HUDEP-2 (cell line): ENCODE data around the gene SH3GL1.
A peak's percentile ranks its signal among the peaks of the same experiment; 100 is the strongest.

ENCODE experiments used
- DNase-seq, 76 experiments: peaks; one replicate each; lab custom pipeline; 2025; ENCODE audit not compliant: unreplicated experiment in 76 of 76; lab: John Stamatoyannopoulos, UW

Gene SH3GL1

DNA sequence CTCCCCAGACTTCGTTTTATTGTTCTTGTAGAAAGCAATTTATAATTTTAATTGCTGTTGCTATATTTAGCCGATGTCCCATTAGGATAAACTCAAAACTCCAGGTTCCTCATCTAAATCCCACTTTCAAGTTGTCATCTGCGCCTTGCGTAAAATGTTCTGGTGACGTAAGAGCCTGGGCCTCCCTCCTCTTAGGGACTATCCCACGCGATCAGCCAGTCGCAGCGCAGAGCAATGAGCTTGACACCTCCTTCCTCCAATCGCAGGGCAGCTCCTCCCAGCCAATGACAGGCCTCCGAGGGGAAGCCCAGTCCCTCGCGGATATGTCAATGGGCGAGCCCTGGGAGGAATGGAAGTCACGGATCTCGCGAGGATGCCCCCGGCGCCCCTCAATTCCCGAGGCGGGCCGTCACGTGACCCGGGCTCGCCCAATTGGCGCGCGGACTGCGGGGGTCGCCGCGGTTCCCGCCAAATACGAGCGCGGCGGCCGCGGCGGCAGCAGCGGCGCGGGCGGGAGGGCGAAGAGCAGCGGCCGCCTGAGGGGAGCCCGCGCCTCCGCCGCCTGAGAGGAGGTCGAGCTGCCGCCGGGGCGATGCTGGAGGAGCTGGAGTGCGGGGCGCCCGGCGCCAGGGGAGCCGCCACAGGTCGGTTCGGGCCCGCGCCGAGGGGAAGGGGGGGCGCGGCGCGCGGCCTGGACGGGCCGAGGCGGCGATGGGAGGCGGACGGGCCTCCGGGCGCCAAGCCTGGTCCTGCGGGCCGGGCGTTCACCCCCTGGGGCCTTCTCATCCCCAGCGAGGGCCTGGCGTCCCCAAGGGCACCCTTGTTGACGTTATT is 2.0 kb upstream of the SH3GL1 start, which contains the start of gene CHAF1A:
CHAF1A (plus strand) TSS at position 470 of the 834 bp plus-strand sequence; CDS start at position 593, 123 bp downstream.
- peak in 75 of 76 experiments; percentile 61 to 100 (median 100) for DNase-seq

DNA sequence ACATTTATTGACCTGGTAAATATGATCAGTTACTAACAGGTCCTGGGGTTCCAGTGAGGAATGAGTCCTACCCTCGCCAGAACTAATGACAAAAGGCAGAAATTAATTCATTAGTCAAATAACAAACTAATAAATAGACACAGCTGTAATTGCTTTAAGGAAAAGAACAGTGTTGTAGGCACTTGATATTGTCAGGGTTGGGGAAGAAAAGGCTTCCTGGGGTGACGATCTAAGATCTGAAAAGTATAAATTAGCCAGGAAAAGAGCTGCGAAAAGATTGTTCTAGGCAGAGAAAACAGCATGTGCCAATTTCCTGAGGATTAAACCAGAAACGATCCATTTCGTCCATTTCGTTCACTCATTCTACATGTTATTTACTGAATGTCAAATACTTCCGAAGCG is 1.4 kb upstream of the SH3GL1 start:
- peak in 1 of 76 experiments; percentile 49 for DNase-seq

DNA sequence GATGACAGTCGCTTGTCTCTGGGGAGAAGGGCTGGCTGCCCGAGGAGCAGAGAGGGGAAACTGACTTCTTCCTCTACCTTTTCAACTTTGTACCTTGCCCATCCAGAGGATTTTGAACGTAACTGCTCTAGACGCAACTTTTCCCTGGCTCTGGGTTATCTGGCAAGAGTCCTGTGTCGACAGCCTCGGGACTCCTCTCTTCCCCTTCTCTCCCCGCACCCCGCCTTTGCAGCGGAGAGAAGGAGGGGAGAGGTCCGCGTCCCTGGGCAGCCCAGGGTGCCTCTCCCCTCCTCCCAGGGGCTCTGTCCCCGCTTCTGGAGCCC is 574 bp downstream of the SH3GL1 start:
- DNase-seq: peak in 12 of 76 experiments; percentile 24 to 74 (median 48)

DNA sequence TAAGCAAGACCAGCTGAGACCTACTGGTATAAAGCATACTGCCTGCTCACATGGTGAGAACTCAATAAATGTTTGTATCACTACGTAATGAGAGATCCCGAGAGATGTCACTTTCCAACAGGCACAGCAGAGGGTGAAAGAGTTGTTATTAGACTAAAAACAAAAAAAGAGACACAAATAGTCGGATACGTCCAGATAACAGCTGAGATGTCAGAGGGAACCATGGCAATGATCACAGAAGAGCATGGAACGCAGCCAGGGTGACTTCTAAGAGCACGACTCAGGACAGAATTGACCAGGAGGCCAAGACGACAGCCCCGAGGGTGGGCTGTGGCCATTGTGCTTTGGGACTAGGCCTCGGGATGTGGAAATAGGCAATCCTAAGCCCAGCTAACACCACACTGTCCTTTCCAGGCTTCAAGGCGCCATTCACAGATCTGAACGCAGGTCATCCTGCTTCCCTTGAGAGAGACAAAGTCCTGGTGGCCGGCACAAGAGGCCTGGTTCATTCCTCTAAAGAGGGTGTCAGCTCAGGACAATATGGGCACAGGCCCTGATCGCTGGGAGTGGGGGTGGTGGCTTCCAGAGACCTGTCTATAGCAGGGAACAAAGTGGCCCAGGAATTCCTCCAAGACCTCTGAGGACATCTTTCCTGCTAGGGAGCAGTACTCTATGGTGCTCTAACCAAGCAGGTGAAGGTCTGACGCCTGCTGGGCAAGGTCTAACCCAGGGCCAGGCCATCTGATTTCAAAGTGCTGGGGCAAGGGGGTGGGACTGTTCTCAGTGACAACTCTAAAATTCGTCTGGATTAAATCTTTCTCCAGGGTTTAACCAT is 3.2 kb downstream of the SH3GL1 start:
- no peak for DNase-seq

DNA sequence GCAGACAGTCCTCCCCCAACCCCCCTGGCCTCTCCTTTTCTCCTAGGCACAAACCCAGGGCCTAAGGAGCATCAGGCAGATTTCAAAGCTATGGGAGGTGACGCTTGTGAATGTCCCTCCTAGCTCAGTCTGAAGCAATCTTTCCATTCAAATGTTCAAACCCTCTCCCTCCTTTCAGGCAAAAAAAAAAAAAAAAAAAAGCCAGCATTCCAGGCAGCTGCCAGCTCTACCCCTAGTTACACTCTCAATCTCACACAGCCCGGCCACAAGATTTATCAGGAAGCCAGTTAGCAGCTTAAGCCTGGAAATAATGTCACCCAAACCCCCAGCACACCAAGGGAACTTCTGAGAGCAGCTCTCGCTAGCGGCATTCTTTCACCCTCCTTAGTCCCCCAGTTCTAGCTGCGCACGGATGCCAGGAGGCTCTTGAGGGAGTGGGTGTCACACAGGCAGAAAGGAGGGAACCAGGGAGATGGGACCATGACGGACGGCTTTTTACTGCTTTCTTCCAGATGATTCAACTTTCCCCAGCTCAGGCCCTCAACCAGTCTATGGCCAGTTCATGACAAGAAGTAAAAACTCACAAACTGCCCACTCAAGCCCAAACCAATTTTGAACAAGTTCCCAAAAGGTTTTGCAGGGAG is 6.3 kb downstream of the SH3GL1 start:
- DNase-seq: no peak

DNA sequence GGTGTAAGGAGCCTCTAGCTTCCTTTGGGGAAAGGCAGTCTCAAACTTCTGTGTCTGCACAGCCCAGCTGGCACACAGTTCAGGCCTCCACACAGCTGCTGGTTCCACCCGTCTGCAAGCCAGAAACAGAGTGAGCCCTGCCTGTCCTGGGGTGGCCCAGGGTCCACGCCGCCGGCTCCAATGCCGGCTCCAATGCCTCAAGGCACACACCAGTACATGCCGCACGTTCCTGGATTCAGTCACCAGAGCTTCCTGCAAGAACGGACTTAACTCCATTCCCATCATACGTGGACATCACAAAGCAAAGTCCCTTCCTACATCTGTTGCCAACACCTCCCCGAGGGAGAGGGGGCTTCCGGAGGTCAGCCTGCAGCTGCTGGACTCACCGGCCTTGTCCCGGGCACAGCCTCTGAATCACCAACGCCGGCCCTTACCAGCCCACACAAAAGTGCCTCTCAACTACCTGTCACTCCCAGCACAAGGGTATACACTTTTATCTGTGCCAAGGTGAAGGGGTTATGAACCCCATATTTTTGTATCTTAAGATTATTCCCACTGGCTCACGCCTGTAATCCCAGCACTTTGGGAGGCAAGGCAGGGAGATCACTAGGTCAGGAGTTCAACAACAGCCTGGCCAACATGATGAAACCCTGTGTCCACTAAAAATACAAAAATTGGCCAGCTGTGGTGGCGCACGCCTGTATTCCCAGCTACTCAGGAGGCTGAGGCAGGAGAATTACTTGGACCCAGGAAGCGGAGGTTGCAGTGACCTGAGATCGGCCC is 8.5 kb downstream of the SH3GL1 start:
- no peak for DNase-seq

DNA sequence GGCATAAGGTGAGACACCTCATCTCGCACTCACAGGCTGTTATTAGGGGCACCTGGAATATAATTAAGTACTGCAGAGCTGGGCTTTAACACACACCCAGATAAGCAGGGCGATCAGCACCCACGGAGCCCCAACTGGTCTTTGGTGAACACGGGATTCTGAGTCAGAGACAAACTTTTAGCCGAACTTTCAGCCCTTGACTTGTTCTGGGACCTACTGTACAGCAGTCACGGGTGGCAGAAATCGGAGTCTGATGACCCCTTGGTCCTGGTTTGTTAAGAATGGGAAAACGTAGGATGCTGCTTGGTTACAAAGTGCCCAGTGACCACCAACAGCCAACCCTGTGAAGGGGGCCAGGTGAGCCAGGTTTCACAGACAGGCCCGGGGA is 9.0 kb downstream of the SH3GL1 start:
- DNase-seq: no peak

DNA sequence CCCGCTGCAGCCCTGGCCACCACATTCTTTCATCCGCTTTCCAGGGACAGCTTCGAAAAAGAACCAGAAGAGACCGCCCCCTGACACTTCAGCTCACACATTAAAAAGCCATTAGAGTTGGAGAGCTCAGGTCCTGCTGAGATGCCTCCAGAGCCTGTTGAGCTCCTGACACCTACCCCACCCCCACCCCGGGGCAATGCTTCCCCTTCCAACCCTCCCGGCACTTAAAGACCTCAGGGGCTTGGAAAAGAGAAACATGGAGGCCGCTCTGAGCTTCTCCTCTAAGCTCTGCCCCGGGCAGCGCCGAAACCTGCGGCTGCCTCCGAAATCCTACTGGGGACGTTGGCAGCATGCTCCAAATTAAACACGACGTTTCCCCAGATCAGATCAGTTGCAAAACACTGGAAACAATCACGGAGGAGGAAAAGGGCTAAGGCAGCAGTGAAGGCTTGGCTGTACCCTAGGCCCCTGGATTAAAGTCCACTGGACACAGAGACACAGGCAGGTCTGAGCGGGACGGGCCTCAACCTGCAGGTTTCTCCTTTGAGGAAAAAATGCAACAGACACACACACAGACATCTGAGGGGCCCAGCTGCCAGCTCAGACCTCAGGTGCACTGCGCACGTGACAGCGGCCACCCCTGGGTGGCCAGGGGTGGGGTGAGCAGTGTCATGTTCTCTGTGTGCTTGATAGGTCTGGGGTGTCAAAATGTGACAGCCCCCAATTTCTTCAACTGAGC is 9.6 kb downstream of the SH3GL1 start:
- DNase-seq: no peak

DNA sequence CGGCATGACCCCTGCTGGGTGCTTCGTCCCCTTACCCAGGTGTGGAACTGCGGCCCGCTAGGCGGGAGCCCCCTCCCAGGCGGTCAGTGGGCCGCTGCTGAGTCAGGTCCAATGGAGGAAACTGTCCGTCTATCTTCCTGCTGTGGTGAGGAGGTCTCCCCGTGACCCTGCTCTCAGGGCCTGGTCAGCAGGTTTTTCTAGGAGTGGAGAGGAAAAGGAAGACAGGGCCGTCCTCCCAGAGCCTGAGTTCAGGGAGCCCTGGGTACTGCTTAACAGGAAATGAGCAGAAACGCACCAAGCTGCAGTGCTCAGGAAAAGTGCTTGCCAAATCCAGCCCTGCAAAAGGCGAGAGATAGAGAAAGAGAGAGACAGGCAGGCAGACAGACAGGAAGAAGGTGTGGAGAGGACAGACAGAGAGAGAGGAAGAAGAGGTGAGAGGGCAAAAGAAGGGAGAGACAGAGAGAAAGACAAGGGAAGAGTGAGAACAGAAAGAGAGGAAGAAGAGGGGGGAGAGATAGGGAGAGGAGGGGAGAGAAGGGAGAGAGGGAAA is 10.3 kb downstream of the SH3GL1 start:
- no peak for DNase-seq

DNA sequence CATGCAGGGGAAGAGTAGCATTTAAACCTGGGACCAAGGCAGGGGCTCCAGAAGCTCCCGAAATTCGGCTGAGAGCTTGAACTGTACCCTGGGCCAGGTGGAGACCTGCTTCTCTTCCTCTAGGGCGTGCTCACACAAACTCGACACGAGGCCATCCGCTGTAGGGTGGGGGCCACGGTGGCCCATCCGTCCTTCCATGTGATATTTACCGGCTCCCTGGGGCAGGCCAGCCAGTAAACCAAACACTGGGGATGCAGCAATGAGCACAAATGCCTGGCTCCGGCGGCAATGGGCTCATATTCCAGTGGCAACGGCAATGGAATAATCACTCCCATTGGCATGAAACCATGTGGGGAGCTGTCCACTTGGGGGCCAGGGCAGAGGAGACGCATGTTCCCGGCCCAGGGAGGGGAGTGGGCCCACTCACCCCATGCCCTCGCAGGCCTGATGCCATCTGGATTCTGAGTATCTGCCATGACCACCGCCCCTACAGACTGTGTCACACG is 10.8 kb downstream of the SH3GL1 start:
- no peak for DNase-seq

DNA sequence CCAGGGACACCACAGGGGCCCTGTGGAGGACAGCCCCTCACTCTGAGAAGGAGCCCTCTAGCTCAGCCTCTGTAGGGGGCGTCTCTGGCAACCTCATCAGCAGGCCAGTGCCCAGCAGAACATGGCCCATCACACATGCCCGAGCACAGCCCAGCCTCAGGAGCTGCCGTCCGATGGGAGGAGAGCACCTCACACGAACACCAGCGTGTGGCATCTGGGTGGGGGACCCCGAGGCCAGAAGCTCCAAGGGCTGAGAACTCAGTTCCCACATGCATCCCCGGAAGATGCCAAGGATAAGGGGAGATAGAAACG is 11.3 kb downstream of the SH3GL1 start:
- DNase-seq: no peak

DNA sequence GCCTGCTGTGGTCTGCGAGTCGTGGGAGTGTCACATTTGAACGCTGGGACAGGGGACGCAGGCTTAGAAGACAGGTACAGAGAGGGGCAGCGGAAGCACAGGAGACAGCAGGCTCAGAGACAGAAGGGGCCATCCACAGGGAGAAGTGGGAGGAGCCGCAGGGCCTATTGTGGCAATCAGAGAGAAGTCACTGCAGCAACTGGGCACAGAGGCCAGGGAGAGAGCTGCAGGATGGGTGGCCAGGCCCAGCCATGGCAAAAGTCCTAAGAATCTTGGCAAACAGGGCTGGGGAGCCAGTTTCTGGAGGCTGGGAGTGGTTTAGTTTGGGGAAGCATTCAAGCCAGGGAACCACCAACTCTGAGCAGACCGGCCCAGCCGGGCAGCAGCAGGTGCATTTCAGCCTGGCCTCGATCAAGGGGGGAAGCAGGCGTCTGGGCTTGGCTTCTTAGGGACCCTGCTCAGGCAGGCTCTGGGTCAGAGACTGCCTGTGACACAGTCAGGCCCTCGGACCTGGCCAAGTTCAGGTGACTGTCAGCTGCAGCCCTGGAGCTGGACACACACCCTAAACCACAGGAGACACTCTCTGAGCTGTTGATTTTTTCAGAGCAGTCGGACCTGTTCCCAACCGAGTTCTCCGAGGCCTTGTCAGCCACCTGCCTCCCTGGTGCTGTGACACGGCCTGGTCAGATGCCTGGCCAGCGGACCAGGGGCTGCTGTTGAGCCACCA is 11.8 kb downstream of the SH3GL1 start:
- DNase-seq: no peak

DNA sequence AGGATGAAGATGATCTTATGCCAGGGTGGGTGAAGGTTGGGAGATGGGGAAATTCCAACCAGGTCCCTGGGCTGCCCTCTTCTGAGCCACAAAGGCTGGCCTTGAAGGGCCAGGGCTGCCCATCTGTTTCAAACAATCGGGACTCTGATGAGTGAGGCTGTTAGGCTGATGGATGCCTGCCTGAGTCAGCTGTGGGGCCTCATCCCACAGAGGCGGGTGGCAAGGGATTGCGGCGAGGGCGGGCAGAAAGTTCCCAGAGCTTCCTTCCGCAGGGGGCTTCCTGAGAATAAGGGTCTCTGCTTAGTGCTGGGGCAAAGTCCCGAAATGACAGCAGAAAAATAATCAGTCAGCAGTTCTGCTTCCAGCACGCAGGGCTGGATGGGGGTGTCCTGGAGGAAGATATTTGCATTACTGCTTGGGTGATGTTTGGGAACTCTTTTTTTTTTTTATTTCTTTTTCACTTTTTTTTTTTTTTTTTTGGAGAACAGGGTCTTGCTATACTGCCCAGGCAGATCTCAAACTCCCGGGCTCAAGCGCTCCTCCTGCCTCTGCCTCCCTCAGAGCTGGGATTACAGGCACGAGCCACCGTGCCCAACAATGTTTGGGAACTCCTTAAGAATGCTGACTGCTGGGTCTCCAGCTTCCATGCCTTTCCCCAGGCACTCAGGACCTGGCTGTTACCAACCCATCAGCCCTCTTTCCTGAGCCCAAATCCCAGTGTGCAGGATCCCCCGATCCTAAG is 14.1 kb downstream of the SH3GL1 start:
- no peak for DNase-seq

DNA sequence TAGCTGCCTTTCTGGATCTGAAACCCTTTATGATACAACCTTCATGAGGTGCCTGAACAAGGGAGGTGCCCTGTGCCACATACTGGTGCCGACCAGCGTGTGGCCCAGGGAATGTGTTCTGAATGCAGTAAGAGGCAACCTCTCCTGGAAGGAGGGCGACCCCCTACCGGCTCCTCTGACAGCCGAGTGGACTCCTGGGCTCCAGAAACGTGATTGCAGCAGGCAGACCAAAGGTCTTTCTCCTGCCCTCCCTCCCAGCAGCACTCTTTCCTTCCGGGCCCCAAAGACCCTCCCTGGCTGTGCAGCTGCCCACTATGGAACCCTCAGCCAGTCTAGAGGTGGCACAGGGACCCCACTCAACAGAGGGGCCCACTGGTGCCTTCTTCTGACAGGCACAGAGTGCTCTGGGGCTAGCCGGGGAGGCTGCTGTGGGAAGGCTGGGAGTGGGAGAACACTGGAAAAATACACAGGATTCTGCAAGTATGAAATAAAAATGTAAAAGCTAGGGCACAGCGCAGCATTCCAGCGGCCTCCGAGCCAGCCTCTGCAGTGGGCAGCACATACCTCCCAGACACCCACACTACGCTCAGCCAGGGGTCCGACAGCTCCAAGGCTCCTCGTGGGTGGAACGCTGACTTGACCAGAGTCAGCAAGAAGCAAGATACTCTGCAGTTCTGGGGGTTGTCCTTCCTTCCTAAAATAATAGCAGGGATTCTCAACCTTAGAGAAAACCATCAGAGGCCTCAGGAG is 14.9 kb downstream of the SH3GL1 start:
- DNase-seq: no peak

DNA sequence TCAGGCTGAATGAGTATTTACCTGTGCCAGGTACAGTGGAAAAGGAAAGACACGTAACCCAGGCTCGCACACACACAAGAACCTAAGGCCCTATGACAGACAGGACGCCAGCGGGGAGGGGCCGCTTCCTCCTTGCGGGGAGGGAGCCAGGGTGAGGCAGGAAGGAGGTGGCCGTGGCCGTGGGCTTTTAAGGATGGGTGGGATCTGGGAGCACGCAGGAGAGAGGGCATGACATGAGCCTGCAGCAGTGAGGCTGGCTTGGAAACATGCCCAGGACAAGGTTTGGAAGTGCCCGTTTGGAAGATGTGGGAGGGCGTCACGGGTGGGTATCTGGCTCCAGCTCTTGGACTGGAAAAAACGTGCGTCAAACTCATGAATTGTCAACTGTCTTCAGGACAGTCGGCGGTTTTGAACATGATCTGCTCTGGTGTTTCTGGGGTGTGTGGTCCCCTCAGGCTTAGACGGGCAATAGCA is 20.1 kb downstream of the SH3GL1 start:
- DNase-seq: peak in 14 of 76 experiments; percentile 20 to 56 (median 34)

DNA sequence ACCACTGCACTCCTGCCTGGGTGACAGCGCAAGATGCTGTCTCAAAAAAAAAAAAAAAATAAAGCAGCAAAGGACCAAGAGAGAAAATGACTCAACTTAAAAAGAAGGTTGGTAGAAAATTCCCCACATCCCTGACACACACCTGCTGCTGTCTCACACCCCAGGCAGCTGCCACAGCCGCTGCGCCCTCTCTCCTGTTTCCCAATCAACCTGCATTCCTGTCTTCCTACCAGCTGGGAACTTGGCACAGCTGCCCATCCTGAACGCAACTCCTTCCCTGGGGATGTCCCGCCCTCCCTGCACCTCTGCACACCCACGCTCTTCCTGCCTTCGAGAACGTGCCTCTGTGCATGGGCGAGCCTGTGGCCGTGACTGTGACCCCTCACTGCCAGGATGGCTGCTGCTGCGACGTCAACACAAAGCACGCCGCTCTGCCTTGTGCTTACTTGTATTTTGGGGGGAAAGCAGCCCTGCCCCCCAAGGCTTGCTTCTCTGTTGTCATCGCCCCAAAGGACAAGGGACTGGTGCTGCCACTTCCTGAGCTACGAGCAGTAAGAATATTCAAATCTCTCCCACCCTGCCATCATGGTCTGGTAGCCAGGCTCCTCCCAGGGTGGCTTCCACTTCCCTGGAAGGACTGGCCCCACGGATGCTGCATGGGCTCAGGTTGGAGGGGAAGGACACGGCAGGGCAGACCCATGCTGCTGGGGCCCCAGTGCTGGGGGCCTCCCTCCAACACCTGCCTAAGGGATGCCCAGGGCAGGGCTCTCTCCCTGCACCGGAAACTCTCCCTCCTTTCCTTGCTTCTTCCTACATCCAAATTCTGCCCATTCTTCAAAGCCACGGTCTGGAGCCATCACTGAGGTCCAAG is 20.7 kb downstream of the SH3GL1 start:
- no peak for DNase-seq
